Vagina (tissue), 2 donors: Measurements from ENCODE around the gene NPM3. TPM values are rescaled to one million over a fixed set of nuclear protein-coding genes. Genes with fewer than 3 reads are reported as not detected.
A peak's percentile ranks its signal among the peaks of the same experiment; 100 is the strongest.

Source experiments
- DNase-seq, 2 donors: peaks; one replicate each; pipeline ENCODE4 v3.0.0-alpha.2; 2017; ENCODE audit errors: extremely low spot score in 2 of 2
- H3K27ac ChIP-seq: fragments of 200-600 bp; sonication (generic); one replicate; pipeline ENCODE4 v1.5.1; 2019
- H3K27me3 ChIP-seq: fragments of 200-600 bp; sonication (generic); one replicate; pipeline ENCODE4 v1.5.1; 2019
- H3K36me3 ChIP-seq, 2 donors: fragments of 200-600 bp; sonication (generic); one replicate each; pipeline ENCODE4 v1.5.1; 2017 to 2019
- H3K4me1 ChIP-seq: fragments of 200-600 bp; sonication (generic); one replicate; pipeline ENCODE4 v1.5.1; 2019
- H3K4me3 ChIP-seq, 2 donors: fragments of 200-600 bp; sonication (generic); 1 replicate in 1 of 2; 2 replicates in 1 of 2; pipeline ENCODE4 v1.5.1; 2016 to 2019
- H3K9me3 ChIP-seq: fragments of 200-600 bp; sonication (generic); one replicate; pipeline ENCODE4 v1.5.1; 2019
- POLR2A ChIP-seq, 2 donors: fragments of 450-650 bp; IDR thresholded peaks; one replicate each; pipeline ENCODE4 v1.6.1; 2017; ENCODE audit warnings: antibody characterized with exemption in 2 of 2, mild to moderate bottlenecking in 2 of 2, moderate library complexity in 2 of 2
- POLR2AphosphoS5 ChIP-seq, 2 donors: sonication (generic); formaldehyde crosslinking; IDR thresholded peaks; one replicate each; pipeline ENCODE4 v1.9.0; 2017; ENCODE audit warnings: antibody characterized with exemption in 2 of 2, mild to moderate bottlenecking in 2 of 2, low read depth in 1 of 2; ENCODE audit not compliant: insufficient read depth in 1 of 2
- intact Hi-C: fragments of 100-400 bp; cut with DNase I; formaldehyde crosslinking; loops from one replicate; pipeline ENCODE4 v1.15.1; 2023
- total RNA-seq: library from RNA; depleted of rRNA; stranded (reverse); fragments of >200 nt; gene quantifications from one replicate; pipeline ENCODE4 v1.2.3, GENCODE V29; 2016
- TF ChIP-seq, protein P1 (sequence below), 3 experiments: fragments of 450-650 bp in 2 of 3; fragments of 200-600 bp in 1 of 3; sonication (generic) in 1 of 3; IDR thresholded peaks; one replicate each; pipeline ENCODE4 v1.5.1; 2017 to 2019; ENCODE audit warnings: antibody characterized with exemption in 3 of 3, mild to moderate bottlenecking in 2 of 3, moderate library complexity in 2 of 3

Gene NPM3
- 39.5 TPM for total RNA-seq

DNA sequence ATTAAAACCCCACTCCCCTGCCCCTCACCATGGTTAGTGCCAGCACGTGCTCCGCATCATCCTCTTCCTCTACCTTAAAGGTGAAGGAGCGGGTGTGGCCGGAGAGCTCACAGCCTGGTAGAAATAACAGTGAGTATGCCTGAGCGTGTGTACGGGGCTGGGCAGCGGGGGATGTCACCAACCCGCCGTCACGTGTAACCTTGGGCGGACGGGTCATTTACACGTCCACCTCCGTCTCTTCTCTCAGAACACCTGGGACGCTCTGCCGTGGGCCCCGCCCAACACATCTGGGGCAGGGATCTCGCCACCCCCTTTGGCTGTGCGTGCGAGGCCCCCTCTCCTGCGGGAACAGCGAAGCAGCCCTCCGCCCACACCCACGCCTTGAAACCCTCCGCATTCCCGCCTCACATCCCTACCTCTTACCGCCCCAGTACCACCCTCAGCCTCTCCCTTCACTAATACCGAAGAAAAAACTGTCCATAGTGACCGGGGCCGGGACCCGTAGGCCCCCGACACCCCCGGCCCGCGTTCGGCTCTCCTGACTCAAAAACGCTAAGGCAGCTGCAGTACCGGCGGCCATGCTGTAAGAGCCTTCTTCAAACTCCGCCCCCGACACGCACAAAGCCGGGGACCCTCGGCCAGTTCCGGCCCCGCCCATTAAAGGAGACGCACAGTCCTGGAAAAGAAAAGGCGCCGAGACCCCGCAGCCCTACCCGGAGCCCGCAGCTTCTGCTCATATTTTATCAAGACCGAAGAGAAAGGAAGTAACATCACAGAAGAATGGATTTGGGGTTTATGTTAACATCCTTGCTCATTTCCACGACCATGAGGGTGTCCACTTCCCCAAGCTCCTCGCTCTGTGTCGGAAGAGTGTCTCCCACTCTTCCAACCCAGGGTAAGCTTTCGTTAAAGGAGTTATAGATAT, at the start of gene NPM3:
Gene NPM3, minus strand, starts transcription at position 636 of the 925 bp plus-strand sequence. Its CDS starts 56 bp downstream, at position 580.
- Histone ChIP-seq H3K27ac (peak within 1 kb of the TSS; percentile 43), H3K4me1 (peaks cover 62% of the 10 kb centered on the region)
- intact Hi-C loops, result no loop called here

DNA sequence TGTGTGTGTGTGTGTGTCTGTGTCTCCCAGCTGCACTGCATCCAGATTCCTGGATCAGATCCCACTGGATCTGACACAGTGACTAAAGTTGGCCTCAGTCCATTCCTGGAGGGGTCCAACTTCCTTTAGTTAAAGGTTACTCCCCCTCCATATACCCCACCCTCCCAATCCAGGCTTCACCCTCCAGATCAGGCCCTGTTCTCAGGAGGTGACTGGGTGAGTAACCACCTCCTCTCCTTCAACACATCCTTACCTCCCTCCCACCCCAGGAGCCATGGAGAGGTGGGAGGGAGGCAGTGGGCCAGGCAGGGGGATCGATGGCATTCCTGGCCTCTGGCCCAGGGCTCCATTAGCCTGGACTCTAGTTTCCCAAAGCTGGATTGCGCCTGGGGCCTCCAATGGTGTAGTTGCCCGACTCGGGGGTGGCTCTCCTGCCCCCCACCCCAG, 49.1 kb upstream of the NPM3 start:
- no peaks in the 10 kb centered on the region for H3K9me3 ChIP-seq
- no peak overlapping the region for H3K27ac ChIP-seq
- H3K36me3 ChIP-seq, result no peaks in the 10 kb centered on the region
- TF ChIP-seq POLR2A (IDR thresholded peaks at IDR 0.05) (no peak), POLR2AphosphoS5 (IDR thresholded peaks at IDR 0.05; ENCODE audit: insufficient read depth in 1 of 2, low read depth in 1 of 2) (no peak)
- TF ChIP-seq, protein P1, sequence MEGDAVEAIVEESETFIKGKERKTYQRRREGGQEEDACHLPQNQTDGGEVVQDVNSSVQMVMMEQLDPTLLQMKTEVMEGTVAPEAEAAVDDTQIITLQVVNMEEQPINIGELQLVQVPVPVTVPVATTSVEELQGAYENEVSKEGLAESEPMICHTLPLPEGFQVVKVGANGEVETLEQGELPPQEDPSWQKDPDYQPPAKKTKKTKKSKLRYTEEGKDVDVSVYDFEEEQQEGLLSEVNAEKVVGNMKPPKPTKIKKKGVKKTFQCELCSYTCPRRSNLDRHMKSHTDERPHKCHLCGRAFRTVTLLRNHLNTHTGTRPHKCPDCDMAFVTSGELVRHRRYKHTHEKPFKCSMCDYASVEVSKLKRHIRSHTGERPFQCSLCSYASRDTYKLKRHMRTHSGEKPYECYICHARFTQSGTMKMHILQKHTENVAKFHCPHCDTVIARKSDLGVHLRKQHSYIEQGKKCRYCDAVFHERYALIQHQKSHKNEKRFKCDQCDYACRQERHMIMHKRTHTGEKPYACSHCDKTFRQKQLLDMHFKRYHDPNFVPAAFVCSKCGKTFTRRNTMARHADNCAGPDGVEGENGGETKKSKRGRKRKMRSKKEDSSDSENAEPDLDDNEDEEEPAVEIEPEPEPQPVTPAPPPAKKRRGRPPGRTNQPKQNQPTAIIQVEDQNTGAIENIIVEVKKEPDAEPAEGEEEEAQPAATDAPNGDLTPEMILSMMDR (IDR thresholded peaks at IDR 0.05), result no peak
- intact Hi-C loops, result no loop called here
- DNase-seq, result no peak
- no peaks in the 10 kb centered on the region for H3K27me3 ChIP-seq
- peaks cover 35% of the 10 kb centered on the region for H3K4me1 ChIP-seq
- no peak overlapping the region for H3K4me3 ChIP-seq

More for the DNA sequence above, at the start of gene NPM3:
- H3K9me3 ChIP-seq, result no peaks in the 10 kb centered on the region
- H3K4me3 ChIP-seq, result peak within 1 kb of the TSS; percentile 53 to 70
- TF ChIP-seq POLR2A (IDR thresholded peaks at IDR 0.05) (no peak), POLR2AphosphoS5 (IDR thresholded peaks at IDR 0.05; ENCODE audit: insufficient read depth in 1 of 2, low read depth in 1 of 2) (peak; percentile 35 to 60)
- TF ChIP-seq, protein P1 (IDR thresholded peaks at IDR 0.05), result no peak
- no peak for DNase-seq
- H3K36me3 ChIP-seq, result peaks cover 0 to 32% of the 10 kb centered on the region in 2 donors
- H3K27me3 ChIP-seq, result no peaks in the 10 kb centered on the region

DNA sequence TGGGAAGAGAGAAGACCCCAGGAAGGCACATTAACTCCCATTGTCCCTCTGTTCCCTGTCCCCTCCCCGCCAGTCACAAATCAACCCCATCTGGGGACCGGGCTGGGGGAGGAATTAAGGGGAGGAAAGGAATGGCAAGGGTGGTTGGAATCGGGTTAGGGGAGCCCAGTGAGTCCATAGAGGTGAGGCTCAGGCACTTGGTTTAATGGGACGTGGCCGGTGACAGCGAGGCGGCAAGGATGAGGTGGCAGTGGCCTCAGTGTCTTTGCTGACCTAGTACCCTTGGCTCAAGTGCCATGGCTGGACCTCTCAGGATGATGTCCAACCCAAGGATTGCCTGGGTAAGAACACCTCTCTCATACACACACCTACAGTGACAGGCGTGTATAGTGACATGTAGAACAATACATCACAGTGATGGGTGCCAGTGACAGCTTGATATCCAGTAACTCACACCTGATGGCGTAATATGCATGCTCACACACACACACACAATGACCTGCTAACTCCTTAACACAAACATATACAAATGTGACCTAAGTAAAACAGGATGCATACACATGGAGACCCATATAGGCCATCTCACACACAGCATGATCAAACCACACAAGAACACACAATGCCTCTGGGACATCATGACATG, 48.0 kb upstream of the NPM3 start:
- H3K27ac ChIP-seq, result peak overlapping the region; percentile 77

GRCh38 chr10:101830322-101831168, 47.3 kb upstream of the NPM3 start:
- TF ChIP-seq POLR2AphosphoS5 (IDR thresholded peaks at IDR 0.05; ENCODE audit: insufficient read depth in 1 of 2, low read depth in 1 of 2), result peak; percentile 63 to 69
- TF ChIP-seq, protein P1 (IDR thresholded peaks at IDR 0.05), result no peak
- intact Hi-C loops, result no loop called here
- peaks cover 25% of the 10 kb centered on the region for H3K4me1 ChIP-seq
- H3K27me3 ChIP-seq, result no peaks in the 10 kb centered on the region
- no peak for DNase-seq
- H3K36me3 ChIP-seq, result no peaks in the 10 kb centered on the region
- H3K27ac ChIP-seq, result peak overlapping the region; percentile 77
- H3K9me3 ChIP-seq, result no peaks in the 10 kb centered on the region
- peak overlapping the region; percentile 46 to 51 for H3K4me3 ChIP-seq

More for the DNA sequence above, 48.0 kb upstream of the NPM3 start:
- Histone ChIP-seq H3K27me3 (no peaks in the 10 kb centered on the region), H3K36me3 (no peaks in the 10 kb centered on the region), H3K9me3 (no peaks in the 10 kb centered on the region), H3K4me3 (peak overlapping the region; percentile 46 to 51), H3K4me1 (peaks cover 31% of the 10 kb centered on the region)
- TF ChIP-seq, protein P1 (IDR thresholded peaks at IDR 0.05), result no peak
- TF ChIP-seq POLR2AphosphoS5 (IDR thresholded peaks at IDR 0.05; ENCODE audit: insufficient read depth in 1 of 2, low read depth in 1 of 2), result no peak
- no peak for TF ChIP-seq POLR2A (IDR thresholded peaks at IDR 0.05)
- DNase-seq, result no peak
- intact Hi-C loops, result no loop called here
